ENCODE data around the gene PCNA.

The PCNA gene

GRCh38 chr20:5119435-5120184 is at the start of gene PCNA:
Gene PCNA (minus strand): TSS chr20:5119958. CDS start chr20:5119798, 160 bp downstream.
- DNase-seq, result peak; percentile 95

GRCh38 chr20:5168651-5169396 is 49.1 kb upstream of the PCNA start:
- DNase-seq, result peak; percentile 60

GRCh38 chr20:5164645-5165625 is 45.2 kb upstream of the PCNA start:
- DNase-seq, result no peak

- DNase-seq, result no peak
Measured at GRCh38 chr20:5161536-5162164, 41.9 kb upstream of the PCNA start.

GRCh38 chr20:5160882-5161281 is 41.1 kb upstream of the PCNA start:
- no peak for DNase-seq

GRCh38 chr20:5159928-5160327 is 40.2 kb upstream of the PCNA start:
- no peak for DNase-seq

GRCh38 chr20:5156675-5157448 is 37.1 kb upstream of the PCNA start:
- peak; percentile 15 for DNase-seq

GRCh38 chr20:5155404-5155803 is 35.6 kb upstream of the PCNA start:
- DNase-seq, result peak; percentile 83

- no peak for DNase-seq
Measured at GRCh38 chr20:5154543-5154925, 34.8 kb upstream of the PCNA start.

- DNase-seq, result no peak
Measured at GRCh38 chr20:5153612-5154542, 34.1 kb upstream of the PCNA start.

- no peak for DNase-seq
Measured at GRCh38 chr20:5153152-5153467, 33.4 kb upstream of the PCNA start.

GRCh38 chr20:5150226-5151076 is 30.7 kb upstream of the PCNA start:
- DNase-seq, result no peak

- no peak for DNase-seq
Measured at GRCh38 chr20:5149892-5150225, 30.1 kb upstream of the PCNA start.

GRCh38 chr20:5148581-5148980 is 28.8 kb upstream of the PCNA start:
- no peak for DNase-seq

GRCh38 chr20:5146871-5147592 is 27.3 kb upstream of the PCNA start:
- DNase-seq, result no peak

GRCh38 chr20:5146099-5146668 is 26.4 kb upstream of the PCNA start:
- no peak for DNase-seq

GRCh38 chr20:5145365-5146098 is 25.8 kb upstream of the PCNA start:
- DNase-seq, result no peak

- no peak for DNase-seq
Measured at GRCh38 chr20:5143851-5144250, 24.1 kb upstream of the PCNA start.
